ENCODE results near the gene USP44. TPM values are rescaled to one million over a fixed set of nuclear protein-coding genes. Genes with fewer than 3 reads are reported as not detected.

The USP44 gene
- total RNA-seq: 0.19 and 0.79 TPM in 2 replicates

DNA sequence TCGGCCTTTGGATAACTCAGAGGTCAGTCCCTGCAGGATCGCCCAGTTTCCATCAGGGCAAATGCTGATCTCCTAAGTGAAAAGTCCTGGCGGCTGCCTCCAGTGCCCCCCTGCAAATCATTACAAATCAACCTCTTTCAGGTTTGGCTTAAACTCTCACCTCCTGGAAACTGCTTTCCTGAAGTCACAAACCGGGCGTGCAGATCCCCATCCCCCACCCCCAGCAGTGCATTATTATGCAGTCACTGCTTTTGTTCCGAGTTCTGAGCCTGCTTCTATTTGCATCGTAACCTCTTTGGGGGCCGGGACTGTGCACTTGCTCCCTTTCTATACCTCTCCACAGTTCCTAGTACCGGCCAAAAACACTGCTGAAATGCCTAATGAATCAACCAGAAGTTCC, at the start of gene USP44:
TSS of gene USP44 (minus strand) at position 172 of the 400 bp plus-strand sequence. CDS start 17,220 bp downstream, outside the sequence.

DNA sequence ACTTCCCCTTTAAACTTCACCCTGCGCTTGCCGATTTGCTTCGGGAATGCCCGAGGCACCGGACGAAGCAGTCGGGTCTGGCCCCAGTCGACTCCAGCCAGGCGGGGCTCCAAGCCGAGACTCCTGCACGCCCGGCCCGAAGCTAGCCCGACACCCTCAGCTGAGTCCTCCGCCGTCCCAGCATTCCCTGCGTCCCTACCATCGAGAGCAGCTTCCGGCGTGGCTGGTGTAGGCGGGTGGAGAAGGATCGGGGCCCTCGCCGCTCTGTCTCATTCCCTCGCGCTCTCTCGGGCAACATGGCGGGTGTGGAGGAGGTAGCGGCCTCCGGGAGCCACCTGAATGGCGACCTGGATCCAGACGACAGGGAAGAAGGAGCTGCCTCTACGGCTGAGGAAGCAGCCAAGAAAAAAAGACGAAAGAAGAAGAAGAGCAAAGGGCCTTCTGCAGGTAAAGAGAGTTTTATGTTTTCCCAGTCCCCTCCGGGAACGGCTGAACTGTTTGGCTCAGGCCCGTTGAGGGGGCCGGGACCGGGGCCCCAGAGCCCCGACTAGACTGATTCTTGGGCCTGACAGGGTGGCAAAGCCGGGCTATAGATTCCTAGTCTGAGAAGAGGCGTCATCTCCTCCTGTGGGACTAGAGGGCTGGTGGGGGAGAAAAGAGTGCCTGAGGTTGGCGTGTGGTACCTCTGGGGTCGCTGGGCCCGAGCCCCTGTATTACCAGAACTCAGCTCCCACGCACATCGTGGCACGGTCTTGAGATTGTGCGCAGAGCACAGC, 77.2 kb downstream of the USP44 start, which contains the start of gene METAP2:
TSS of gene METAP2 (plus strand) at position 269 of the 776 bp plus-strand sequence. CDS start at position 297, 28 bp downstream.

Other genes starting within 250 kb of the USP44 start
- 77.8 and 85.1 TPM in 2 replicates for gene METAP2, start 77.3 kb downstream of the USP44 start, total RNA-seq
- 296 and 347 TPM in 2 replicates for gene NTN4, start 239.3 kb upstream of the USP44 start, total RNA-seq

All from aortic smooth muscle cell (primary cell).